COLO829 (cell line): ENCODE data around the gene SLC22A23.
A peak's percentile ranks its signal among the peaks of the same experiment; 100 is the strongest.

ENCODE experiments used
- DNase-seq: peaks from one replicate; pipeline ENCODE4 v3.0.0; 2012; ENCODE audit warnings: low spot score

SLC22A23 gene

DNA sequence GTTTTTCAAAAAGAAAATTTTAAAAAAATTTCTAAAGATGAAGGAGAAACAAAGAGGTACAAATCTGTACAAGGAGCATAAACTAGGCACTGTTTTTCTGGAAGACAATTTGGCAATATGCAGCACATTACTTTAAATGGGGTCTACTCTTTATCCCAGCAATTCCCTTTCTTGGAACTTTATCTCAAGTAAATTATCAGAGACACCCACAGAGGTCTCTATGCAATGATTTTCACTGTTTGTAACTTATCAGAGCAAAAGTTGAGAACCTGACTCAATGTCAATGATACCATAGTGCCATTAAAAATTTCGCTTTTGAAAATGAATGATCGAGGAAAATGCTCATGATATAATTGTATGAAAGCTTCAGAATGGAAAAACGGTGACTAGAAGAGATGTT is 35.7 kb downstream of the SLC22A23 start:
- no peak for DNase-seq

GRCh38 chr6:3419624-3420272 is 37.1 kb downstream of the SLC22A23 start:
- DNase-seq: no peak

DNA sequence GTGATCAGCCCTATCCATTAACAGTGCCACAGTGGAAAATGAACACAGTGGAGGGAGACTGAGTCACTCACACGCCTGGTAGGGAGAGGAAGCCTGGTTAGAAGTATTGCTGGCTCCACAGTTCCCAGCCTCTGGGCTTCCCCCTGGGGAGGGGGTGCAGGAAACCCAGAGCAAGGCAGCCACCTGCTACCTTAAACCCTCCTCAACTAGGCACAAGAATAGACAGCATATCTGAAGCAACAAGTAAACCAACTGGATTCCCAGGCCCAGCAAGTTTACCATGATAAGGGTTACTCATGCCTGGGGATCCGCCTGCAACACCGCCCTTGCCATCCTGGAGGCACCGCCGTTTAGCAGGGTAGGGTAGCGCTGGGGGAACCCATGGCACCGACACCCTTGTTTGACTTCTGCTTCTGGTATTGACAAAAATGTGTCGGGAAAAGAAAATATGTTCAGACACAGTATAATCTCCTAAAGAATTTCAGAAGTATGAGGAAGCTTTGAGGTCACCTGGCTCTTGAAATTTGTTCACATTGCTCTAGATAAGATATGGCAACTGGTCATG is 38.3 kb downstream of the SLC22A23 start:
- no peak for DNase-seq

DNA sequence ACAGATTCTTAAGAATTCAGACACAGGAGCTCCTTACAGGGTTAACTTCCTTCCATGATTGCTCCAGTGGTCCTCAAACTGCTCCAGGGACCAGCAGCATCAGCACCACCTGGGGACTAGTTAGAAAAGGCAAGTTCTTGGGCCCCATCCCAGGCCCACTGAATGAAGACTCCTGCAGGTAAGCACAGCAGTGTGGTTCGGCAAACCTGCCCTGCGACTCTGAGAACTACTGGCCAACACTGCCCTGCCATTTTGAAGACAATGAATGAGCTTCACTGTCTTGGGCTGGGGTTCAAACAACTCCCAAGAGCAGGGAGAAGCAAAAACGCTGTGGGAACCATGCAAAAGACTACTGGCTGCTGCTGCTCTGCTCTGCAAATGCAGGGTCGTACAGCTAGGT is 39.4 kb downstream of the SLC22A23 start:
- no peak for DNase-seq

DNA sequence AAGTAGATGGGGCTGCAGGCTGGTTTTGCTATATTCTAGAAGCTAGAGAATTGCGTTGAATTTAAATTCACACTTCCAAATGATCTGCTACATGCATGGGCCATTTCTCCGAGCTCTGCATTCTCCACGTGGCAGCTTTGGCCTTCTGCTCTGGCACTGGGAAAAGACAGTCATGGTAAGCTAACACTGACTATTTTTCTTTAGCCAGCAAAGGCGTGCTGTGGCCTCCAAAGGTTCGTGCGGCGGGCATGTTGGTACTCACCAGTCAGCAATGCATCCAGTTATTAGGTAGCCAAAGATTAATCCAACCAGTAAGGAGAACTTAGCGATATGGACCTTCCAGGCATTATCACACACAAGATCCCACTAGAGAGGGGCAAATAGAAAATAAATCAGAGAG is 41.4 kb downstream of the SLC22A23 start:
- DNase-seq: no peak

DNA sequence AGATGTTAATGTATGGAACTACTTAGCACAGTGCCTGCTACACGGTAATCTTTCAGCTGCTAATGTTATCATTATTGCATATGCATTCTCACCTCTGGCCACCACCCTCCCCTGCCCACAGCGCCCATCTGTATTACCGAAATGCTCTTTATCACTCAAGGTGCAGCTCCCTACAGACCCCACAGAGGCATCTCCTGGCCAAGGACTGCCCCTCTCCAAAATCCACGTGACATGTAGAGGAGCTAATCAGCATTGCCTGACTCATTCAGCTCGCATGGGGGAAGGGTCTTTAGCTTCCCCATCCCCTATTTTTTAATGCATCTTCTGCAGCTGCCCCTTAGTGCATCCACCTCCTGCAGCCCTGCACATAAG is 41.8 kb downstream of the SLC22A23 start:
- DNase-seq: no peak

DNA sequence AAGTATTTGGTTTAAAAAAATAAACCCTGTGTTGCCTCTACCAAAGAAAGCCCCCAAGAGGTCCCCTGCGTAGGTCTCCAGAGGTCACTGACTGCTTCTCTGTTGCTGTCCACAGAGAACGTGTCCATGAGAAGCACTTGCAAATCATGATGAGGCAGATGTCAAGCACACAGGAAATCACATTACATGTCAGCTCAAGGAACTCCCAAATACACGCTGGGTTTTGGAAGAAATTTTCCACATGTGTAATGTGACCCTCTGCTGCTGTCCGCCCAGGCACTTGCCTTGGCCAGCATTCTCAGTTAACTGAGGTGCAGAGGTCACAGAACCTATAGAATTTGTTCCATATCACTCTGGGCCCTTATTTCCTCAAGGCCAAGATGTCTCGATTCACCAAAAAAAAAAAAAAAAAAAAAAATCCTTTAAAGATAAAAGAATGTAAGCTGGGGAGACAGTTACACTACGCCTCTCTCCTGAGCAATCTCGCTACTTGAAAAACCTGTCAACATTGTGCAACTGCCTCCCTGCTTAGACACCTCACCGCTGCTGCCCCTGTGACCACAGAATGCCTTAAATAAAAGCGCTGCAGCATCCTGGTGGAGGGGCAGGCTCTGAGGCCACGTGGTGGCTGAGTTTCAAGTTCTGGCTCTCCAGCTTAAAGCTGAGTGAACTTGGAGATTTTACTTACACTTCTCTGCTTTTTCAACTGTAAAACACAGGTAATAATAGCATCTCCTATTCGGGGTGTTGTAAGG is 42.3 kb downstream of the SLC22A23 start:
- no peak for DNase-seq

DNA sequence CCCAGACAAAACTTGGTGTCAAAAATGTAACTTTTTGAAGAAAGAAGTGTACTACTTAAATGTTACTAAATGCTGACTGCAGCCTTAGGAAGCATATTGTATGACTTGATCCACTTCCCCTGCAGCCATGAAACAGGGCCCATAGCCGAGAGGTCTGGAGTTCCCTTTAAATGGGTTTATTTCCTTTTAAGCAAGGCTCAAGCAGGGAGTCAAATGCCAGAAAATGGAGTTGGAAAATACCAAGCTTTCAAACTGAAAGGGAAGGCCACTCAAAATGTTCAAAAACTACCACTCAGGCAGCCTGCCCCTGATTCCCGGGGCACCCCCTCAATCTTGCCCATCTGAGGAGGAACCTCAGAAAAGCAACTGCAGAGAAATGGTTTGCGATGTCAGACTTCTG is 43.3 kb downstream of the SLC22A23 start:
- DNase-seq: no peak

DNA sequence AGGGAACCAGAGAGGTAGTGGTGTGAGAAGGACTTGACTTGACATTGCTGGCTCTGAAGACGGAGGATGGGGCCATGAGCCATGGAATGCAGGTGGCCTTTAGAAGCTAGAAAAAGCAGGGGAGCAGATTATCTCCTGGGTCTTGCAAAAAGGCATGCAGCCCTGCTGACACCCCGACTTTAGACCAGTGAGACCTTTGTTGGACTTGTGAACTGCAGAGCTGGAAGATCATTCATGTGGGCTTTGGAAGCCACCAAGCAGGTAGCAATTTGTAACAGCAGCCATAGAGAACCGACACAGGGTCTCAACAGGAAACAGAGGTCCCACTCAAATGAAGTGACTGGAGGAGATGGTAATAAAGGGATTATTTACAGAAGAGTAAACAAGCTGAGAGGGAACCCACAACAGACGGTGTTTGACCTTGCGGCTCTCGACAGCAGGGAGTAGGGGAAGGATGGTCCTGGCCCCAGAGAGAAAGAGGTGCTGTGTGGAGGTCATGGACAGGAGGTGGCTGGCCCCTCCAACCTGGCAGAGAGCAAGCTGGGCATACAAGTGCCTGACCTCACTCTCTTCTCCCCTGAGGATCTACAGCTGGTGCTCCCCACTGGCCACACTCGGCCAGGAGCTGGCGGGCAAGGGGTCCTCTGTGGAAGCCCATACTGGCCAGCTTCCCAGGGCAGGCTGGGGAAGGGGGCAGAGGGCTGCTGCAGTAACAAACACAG is 43.9 kb downstream of the SLC22A23 start:
- no peak for DNase-seq

DNA sequence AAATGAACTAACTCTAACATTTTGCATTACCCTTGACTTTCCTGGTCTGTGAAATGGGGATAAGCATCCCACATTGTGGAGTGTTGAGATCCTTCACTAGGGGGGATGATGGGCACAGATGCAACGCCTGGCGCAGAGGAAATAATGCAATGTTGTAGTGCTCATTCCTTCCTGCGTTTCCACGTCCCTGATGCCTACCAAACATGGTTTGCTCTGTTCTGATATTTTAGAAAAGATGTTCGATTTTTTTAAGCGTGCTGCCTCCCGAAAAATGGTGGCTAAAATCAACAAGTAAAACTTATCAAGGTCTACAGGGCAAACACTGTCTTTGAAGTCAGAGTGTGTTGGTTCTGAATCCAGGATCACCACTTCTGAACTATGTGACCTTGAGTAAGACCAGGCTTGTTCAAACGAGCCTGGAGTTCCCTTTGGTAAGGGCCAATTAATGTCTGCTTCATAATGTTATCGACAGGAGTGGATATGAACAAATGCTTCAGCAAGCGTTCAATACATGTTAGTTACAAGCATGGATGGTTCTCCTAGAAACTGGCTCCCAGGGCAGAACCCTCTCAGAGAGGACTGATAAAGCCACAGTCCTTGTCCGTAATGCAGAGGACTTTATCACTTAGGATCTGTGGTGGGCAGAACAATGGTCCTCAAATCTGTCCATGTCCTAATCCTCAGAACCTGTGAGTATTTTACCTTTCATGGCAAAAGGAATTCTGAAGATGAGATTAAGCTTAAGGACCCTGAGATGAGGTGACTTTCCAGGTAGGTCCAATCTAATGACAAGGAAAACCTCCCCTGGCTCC is 44.7 kb downstream of the SLC22A23 start:
- DNase-seq: no peak

DNA sequence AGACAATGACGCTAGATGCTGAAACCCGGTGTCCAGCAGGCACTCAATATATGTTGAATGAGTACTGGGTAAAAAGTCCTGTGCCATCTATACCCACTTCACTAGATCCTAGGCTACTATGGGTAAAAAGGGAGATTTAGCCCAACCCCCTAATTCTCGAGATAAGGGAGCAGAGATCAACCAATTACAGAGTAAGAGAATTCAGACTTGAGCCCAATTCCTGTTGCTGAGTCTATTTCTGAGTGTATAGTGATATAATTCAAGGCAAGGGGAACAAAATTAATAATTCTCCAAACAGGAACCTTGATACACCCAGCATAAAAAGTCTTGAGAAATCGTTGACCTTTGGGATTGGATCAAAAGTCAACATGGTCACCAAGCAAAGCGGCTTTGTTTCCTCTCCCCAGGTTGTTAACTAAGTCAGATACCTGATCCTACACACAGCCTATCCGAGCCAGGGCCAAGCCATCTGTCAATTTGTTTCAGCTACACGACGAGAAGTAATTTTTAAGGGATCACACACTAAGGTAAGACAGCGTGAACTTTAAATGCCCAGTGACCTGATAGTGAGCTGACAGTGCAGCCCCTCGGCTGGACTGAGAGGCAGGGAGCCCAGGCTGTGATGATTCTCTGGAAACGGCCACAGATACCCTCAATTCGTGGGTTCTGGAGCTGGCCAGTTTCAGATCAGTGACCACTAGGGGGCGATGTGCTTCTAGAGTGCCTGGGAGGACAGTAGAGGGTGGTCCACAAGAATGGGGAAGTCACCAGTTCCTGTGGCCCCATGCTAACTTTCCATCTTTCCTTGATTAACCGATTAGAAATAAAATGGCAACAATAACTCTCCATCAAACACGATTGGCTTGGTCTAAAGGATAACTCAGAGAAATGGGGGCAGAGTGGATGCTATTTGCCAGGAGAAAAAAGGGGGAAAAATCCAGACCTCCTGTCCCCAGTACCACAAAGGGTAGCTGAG is 46.2 kb downstream of the SLC22A23 start:
- peak; percentile 64 for DNase-seq

DNA sequence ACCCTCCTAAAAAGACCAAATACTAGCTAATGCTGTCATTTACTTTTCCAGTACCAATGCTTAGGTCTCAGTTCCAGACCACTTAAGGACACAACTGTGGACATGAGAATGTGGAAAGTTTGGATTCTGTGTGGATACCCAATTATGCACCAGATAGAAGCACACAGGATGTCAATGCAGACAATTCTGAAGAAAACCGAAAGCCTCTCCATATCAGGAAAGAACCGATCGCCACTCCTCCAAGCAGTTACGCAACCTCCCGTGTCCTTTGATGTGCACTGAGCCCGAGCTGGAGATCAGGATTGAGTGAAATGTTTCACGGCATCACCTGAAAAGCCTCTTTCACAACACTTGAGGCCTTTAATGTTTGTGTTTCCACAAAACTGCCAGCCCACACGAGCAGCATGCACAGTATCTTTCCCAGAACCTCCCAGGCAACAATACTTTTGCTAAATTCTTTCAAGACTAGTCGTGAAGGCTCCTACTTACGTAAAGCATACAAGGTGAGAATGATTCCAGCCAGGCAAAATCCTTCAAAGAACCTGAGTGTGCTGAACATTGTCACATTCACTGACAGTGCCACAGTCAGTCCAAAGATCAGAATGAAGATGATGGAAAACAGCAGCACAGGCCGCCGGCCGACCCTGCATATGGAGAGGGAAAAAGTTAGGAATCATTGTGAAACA is 47.0 kb downstream of the SLC22A23 start:
- DNase-seq: no peak

DNA sequence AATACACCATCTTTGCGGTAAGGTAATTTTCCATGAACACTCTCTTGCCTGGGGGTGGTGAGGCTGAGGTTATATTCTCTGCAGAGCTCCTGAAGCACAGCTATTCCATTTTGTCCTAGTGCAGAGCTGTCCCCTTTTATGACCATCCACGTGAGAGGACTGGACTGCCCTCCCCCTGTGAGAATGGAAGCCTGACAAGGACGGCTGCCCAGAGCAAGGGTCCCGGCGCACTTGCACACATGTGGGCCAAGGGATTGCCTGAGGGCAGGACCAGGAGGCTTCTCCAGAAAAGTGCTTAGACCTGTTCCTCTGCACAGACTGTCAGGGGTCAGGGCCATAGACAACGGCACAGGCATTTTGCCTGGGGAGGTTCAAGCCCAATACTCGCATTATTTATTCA is 48.2 kb downstream of the SLC22A23 start:
- no peak for DNase-seq

- DNase-seq: no peak
Measured at GRCh38 chr6:3407840-3408239, 49.0 kb downstream of the SLC22A23 start.

DNA sequence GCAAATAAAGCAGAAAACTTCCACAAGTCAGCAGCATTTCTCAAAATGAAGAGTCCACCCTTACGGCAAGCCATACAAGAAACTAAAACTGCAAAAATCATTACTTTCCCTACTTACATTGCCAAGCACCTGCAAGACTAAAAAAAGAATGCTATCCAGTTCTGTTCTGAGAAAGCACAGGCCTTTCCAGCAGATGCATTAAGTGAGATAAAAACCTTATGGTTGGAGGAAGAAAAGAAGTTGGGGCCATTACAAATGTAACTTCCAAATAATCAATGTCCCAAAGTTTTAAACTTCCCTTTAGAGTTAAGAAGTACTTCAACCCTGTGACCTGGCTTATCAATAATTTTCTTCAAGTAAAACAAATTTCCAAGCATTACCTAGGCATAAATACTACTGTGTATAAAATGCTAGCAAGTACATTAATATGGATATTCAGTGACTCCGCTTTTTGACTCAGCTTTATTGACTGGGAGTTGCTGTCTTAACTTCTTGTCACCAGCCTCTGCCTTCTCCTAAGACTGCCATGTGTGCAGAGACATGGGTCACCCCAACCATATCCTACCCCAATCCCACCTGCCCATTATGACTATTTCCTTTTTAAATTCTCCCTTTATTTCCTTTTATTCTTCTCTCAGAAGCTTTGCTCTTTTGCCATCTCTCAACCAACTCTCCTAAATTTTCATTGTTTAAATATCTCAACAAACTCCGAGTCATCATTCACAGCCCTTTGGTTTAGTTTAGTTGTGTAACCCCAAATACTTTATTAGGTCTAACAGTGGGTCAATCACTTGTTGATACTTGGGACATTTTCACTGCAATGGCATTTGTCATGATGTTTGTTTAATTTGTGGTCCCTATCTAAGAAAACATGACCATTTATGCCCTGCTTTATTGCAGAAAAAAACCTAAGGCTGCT is 49.7 kb downstream of the SLC22A23 start:
- no peak for DNase-seq

DNA sequence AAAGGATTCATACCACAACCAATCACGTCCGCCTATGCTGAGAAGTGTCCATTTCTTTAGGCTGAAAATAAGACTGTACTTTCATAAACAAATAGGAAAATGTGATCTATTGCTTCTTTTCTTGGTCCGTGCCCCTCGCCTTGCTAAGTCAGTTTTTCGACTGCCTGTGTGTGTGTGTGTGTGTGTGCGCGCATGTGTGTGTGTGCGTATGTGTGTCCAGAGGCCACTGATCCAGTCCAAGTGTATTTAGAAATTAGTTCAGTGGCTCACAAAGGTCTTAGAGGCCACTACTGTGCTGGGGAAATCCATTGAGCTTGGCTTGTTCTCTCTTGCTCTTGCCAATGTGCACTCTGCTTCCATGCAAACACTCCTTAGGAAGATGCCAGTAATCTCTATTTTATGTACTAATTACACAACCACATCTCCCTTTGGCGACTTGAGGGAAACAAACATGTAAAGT is 50.5 kb downstream of the SLC22A23 start:
- no peak for DNase-seq

GRCh38 chr6:3405679-3406078 is 51.2 kb downstream of the SLC22A23 start:
- DNase-seq: no peak

DNA sequence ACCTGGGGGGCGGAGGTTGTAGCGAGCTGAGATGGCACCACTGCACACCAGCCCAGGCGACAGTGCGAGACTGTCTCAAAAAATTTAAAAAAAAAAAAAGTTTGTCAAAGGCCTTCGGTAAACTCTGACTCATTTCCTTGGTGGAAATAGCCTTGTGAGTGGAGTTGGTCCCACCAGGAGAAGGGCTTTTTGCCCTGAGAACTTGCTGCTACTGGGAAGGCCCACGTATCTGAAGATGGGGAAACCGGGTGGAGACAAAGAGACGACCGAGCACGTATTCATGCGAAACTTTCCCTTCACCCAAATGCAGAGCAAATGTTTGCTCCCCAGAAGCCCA is 51.7 kb downstream of the SLC22A23 start:
- no peak for DNase-seq
